Kidney glomerular epithelial cell (primary cell): ENCODE measurements around the gene COA6.
"Not testable (repeated sequence)": the region's sequence is repeated elsewhere in the genome, so short reads cannot be mapped to it uniquely, and the experiment has no call there.

ENCODE experiments used
- DNase-seq: peaks from one replicate; lab custom pipeline; 2025; lab: John Stamatoyannopoulos, UW

Gene COA6

DNA sequence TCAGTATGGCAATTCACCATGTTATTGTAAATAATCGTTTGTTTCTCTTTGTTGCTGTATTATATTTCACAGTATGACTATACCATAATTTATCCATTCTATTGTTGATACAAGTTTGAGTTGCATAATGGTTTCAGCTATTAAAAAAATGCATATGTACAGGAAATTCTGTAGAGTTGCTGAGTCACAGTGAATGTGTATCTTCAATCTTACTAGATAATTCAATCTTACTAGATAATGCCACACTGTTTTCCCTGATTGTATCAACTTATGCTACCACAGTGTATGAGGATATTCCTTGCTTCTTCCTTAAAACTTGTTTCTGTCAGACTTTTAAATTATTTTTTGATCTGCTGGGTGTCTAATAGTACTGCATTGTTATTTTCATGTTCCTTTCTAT is 3.5 kb upstream of the COA6 start:
- no peak for DNase-seq

DNA sequence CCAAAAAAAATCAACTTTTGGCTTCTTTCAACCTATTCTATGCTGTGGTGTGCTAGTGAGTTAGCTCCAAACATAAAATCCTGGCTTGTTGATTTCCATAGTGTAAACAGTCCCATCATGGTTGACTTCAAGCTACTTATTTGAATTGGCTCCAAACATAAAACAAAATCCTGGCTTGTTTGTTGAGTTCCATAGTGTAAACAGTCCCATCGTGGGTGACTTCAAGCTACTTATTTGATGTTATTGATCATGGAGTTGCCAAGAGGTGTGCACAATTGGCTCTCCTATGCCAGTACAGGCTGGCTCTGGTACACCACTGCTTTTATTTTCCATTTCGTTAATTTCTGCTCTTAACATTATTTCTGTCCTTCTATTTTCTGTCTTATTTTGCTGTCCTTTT is 1.8 kb upstream of the COA6 start:
- DNase-seq: no peak

DNA sequence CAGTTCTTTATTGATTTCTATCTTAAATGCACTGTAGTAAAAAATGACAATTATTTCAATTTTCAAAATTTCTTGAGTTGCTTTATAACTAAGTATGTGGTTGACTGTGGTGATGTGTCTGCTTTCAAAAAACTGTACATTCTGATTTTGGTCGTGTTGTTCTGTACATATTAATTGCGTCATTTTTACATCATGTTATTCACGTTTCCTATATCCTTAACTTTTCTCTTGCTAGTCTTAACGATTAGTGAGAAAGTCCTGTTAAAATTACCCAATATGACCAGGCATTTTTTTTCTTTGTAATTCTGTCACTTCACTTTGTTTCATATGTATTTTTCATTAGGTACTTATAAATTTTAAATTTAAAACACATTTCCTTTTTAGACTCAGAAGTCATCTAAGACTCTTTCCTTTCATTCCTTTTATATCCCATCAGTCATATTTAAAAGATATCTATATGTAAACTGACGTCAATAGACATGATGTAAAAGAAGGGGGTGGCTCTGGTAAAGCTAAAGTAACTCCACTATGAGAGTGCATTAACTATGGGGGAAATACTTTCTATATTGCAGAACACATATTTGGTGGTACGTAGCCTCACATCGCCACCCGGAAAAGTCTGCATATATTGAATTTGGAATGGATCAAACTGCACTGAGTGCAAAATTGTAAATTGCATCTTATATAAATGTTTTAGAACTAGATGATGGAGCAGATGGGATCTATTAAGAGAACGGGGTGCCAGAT is 1.1 kb upstream of the COA6 start:
- DNase-seq: no peak

DNA sequence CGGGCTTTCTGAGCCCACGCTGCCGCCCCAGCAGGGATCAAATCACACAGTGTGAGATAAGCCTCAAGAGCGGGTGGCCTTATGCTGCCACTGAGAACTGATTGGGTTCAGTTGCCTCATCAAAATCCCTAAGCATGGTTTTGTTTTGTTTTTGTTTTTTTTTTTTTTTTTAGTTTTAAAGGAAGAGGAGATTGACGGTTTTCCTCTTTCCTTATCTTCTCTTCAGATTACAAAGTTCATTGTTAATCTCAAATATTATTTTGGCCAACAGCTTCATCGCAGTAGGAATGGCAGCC is 651 bp downstream of the COA6 start:
- no peak for DNase-seq

DNA sequence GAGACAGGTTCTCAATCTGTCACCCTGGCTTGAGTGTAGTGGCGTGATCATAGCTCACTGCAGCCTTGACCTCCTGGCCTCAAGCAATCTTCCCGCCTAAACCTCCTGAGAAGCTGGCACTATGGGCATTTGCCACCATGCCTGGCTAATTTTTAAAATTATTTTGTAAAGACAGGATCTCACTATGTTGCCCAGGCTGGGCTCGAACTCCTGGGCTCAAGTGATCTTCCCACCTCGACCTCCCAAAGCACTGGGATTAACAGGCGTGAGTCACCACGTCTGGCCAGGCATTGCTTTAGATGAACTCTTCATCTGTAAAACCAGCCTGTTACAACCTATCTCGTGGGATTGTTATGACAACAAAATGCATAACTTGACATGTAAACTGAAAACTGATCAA is 2.4 kb downstream of the COA6 start:
- DNase-seq: no peak

DNA sequence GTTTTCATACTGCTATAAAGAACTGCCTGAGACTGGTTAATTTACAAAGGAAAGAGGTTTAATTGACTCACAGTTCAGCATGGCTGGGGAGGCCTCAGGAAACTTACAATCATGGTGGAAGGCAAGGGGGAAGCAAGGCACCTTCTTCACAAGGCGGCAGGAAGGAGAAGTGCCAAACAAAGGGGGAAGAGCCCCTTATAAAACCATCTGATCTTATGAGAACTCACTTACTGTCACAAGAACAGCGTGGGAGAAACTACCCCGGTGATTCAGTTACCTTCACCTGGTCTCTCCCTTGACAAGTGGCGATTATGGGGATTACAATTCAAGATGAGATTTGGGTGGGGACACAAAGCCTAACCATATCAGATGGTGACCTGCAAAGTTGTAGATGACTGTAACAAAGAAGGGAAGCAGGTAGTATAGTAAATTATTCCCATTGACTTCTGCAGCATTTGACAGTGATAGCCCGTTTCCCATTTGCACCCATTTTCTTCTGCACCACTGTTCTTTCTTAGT is 6.4 kb downstream of the COA6 start:
- DNase-seq: not testable (repeated sequence)

DNA sequence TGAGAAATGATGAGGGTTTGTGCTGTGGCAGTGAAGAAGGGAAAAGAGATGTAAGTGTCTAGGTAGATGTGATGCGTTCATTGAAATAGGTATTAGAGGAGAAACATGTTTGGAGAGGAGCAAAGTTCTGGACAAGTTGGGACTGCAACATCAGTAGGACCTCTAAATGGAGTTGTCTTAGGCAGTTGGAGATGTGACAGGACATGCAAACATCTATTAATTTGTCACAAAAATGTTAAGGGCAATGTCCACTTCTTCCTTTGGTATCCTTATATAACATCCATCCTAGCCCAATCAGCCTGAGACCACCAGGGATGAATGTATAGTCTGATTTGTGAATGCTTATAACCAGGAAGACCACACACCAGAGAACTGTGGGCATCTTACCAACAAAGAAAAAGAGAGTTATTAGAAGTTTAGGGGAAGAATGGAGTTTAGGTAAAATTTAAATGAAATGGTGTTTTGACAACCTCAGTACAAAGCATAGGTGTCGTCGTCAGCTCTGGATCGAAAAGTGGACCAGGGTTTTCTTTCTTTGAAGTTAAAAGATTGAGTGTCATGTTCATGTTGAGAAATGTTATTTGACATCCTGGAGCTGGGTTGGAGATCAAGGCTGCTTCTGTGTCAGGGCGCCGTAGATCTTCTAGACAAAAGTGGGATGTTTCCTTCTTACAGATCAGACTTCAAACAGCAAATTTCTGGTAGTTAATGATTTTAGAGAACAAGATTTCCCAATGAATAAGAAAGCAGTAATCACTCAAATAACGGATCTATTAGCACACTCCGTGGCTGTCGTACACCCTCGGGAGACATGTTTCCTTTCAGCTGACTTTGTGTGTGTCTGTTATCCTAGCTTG is 8.7 kb downstream of the COA6 start:
- DNase-seq: no peak

DNA sequence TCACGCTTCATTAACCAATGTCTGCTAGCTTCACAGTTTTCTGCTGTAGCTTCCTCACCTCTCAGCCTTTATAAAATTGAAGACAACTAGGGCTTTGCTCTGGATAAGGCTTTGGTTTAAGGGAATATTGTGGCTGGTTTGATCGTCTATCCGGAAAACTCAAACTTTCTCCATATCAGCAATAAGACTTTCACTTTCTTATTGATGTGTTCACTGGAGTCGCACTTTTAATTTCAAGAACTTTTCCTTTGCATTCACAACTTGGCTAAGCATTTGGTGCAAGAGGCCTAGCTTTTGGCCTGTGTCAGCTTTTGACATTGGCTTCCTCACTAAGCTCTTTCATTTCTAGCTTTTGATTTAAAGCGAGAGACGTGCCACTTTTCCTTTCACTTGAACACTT is 12.9 kb downstream of the COA6 start:
- DNase-seq: no peak

DNA sequence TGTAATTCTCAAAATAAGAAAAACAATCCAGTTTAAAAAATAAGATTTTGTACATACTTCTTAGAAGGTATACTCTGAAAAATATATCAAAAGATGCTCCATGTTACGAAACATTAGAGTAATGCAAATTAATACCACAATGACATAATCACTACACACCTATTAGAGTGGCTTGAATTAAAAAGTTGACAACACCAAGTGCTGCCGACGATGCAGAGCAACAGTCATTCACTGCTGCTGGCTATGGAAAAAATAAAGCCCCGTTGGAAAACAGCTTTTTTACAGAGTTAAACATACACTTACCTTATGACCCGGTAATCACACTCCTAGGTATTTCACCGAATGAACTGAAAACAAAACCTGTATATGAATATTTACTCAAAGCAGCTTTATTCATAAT is 14.8 kb downstream of the COA6 start:
- DNase-seq: no peak

DNA sequence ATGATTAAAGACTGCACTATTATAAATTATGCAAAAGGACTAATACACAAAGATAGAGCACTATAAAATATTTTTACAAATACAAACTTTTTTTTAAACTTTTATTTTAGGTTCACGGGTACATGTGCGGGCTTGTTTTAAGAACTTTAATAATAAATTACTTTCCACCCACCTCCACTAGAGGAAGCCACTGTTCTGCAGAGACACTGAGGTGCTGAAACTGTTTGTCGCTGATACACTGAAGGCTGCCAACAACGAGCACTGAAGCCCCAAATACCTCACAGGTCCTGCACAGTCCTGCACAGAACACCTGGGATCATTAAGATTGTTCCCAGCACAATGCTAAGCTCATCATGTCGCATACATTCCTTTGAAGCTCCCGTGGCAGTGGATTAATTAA is 19.9 kb downstream of the COA6 start:
- no peak for DNase-seq

DNA sequence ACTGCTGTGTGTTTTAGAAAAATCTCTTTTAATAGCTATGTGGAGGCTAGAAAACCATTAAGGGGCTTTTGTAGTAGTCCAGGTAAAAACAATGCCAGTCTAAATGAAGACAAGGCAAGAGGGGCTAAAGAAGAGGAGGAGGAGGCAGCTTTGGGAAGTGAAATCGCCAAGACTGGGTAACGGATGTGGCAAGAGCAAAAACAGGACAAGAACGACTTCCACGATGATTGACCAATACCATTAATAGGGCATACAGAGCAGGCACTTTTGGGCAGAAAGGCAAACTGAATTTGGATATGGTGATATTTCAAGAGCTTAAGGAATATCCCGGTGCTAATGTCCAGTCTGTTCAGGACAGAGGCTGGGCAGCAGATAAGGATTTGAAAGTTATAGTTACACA is 22.0 kb downstream of the COA6 start:
- DNase-seq: no peak

DNA sequence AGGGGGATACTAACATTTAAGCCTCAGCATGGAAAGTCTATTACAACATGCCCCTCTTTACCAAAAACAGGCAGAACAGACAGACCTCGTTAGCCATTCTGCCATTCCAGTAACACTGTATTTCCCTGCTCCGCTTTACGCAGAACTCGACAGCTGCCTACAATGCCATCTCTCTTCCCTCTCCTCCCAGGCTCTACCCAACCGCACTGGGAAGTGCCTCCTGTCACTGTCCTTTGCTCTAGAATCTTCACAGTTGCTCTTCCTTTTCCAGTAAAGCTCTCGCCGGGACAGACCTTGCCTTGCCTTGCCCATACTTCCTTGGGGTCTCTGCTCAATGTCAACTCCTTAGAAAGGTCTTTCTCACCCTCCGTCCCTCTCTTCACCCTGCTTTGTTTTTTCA is 22.8 kb downstream of the COA6 start:
- no peak for DNase-seq

DNA sequence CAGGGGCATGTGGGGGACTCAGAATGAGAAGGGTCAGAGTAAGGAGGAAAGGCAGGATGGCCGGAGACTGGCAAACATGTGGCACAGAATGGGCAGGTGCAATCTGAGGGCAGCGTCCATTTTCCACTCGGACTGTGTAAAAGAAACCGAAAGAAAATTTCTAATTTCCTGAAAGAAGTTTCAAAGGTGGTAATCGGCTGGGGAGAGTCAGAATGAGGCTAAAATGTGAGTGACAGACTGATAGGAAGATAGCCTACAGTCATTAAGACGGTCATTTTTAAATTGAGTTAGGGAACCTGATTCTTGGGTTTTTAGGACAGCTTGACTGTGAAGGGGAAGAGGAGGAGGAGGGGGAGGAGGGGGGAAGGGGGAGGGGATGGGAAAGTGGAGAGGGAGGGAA is 23.6 kb downstream of the COA6 start:
- DNase-seq: no peak

DNA sequence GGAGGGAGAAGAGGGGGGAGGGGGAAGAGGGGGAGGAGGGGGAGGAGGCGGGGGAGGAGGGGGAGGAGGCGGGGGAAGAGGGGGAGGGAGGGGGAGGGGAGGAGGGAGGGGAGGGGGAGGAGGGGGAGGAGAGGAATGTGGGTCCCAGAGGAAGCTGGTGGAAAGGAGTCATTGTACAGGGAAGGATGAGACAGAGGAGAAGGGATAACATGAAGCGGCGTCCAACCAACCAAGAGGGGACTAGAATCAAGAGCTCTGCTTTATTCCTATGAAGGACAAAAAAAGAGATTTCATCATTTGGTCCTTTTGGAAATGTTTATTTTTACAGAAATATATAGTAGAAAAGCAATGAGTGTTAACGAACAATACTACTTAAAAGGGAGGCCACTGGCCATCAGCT is 24.5 kb downstream of the COA6 start:
- DNase-seq: no peak

DNA sequence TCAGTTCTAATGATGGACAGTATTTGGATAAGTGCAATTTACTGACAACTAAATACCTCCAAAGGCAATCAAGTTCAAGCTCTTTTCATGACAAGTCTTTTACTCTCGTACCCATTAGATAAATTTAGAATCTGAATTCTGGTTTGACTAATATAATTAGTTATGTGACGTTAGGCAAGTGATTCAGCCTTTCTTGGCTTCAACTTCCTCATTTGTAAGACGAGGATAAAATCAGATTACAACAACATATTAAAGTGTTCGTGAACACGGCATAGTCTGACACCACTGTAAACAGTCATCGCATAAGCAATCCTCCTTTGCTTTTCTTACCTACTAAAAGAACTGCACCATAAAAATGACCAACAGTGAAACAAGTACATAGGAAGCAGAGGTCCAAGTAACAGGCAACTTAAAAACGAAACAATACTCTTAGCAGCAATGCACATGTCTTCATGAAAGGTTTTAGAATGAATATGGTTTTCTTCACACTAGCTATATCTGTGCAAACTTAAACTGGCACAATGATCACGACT is 25.7 kb downstream of the COA6 start:
- no peak for DNase-seq

DNA sequence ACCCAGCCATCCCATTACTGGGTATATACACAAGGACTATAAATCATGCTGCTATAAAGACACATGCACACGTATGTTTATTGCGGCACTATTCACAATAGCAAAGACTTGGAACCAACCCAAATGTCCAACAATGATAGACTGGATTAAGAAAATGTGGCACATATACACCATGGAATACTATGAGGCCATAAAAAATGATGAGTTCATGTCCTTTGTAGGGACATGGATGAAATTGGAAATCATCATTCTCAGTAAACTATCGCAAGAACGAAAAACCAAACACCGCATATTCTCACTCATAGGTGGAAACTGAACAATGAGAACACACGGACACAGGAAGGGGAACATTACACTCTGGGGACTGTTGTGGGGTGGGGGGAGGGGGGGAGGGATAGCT is 26.3 kb downstream of the COA6 start:
- not testable (repeated sequence) for DNase-seq

DNA sequence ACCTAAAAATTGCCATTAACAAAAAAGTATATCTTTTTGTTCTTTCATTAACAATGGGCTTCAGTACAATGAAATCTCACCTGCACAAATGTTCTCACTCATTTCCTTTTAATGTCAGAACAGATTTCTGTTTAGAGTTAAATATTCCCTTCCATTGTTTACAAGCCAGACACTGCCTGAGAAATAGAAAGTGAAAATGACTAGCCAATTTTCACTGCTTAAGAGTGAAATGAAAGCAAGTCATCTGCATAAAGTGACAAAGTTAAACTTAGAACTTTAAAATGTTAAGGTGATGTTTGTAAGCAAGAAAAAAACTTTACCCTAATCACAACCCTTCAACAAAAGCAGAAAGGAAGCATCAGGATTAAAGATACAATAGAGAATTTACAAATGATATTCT is 27.5 kb downstream of the COA6 start:
- DNase-seq: no peak

DNA sequence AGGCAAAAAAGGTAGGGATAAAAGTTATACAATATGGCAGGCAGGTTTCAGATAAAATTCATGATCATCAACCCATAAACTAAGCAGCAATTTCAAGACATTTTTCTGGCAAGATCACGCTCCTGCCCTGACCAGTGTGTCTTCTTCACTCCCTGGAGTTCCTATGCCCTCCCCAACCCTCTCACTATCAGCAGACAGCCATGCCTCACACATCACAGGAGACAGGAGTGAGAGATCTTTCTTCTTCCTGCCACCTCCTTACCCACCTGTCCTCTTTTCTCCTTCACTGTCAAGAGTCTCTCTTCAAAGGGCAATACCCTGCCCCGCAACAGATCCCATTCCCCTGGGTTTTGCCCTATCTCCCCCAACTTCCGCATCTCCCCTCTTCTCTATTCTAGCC is 28.4 kb downstream of the COA6 start:
- DNase-seq: no peak

DNA sequence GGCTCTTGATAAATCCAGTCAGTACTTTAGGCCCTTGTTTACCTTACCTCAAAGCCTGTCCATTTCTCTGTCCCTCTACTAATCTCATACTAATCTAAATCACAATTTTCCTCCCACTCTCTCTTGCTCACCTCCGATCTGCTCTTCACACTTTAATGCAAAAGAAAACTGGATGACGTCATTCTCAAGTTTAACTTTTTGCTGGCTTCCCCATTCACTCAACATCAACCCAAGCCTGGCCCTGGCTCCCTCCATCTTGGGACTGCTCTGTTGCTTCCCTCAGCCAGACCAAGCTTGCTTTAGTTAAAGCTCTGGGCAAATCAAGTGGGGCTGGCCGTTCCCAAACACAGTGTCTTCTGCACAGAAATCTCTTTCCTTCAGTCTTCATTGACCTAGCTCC is 29.7 kb downstream of the COA6 start:
- DNase-seq: no peak

DNA sequence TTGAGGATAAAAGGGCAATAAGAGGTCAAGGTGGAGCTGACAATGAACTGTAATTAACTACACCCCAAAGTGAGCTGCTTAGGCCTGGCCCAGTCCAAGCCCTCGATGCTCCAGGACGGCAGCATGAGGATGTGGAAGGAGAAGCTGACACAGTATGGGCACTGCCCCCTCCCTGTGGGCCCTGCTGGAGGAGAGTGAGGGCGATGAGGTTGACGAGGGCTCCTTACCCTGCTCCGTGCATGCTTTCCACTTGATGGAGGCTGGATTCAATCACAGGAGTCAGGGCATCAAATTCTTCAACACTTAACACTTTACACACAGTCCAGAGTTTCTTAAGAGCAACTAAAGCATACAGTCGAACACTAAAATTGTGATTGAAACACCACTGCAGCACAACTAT is 32.4 kb downstream of the COA6 start:
- no peak for DNase-seq

DNA sequence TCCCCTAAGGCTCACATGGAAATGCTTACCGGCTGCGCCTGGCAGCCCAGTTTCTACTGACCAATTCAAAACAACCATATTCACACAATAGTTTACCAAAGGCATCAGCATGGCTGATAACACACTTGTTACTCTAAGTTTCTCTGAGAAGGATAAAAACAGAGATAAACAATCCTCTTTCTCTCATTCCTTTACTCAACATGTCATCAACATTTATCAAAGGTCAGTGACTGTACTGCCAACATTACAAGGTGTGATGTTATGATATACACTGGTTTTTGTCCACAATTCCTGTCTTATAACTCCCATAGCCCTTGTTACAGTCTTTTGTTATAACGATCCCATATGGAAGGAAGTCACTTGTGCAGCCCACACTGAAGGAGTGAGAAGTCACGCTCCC is 33.6 kb downstream of the COA6 start:
- DNase-seq: no peak

DNA sequence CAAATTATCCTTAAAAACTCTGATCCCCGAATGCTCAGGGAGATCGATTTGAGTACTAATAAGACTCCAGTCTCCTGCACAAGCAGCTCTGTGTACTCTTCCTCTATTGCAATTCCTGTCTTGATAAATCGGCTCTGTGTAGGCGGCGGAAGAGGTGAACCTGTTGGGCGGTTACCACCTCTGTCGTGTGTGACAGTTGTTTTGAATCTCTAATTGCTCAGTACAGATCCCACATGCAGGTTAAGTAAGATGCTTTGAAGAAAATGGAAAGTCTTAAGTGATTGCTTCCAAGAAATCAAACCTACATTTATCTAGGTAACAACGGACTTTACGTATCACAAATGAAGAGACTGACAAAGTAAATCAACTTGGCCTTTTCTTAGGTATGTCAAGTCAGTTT is 35.5 kb downstream of the COA6 start:
- DNase-seq: no peak

DNA sequence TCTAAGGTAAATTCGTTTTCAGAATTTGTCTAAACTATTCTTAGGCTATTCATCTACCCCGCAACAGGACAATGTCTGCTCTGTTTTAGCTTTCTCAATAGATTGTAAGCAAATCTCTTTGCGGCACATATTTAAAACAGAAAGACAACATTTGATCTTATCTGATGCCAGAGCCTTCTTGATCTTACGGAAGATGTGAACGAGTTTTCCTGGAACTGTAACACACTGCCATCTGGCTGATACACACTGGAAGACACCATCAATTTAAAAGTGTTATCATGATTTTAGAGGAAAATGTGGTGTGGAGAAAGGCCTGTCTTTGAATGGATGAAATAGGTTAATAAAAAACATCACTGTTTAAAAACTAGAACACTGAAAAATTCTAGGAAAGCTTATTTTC is 36.1 kb downstream of the COA6 start:
- no peak for DNase-seq
